Measurements from ENCODE around the gene TMIGD2.

Gene TMIGD2

DNA sequence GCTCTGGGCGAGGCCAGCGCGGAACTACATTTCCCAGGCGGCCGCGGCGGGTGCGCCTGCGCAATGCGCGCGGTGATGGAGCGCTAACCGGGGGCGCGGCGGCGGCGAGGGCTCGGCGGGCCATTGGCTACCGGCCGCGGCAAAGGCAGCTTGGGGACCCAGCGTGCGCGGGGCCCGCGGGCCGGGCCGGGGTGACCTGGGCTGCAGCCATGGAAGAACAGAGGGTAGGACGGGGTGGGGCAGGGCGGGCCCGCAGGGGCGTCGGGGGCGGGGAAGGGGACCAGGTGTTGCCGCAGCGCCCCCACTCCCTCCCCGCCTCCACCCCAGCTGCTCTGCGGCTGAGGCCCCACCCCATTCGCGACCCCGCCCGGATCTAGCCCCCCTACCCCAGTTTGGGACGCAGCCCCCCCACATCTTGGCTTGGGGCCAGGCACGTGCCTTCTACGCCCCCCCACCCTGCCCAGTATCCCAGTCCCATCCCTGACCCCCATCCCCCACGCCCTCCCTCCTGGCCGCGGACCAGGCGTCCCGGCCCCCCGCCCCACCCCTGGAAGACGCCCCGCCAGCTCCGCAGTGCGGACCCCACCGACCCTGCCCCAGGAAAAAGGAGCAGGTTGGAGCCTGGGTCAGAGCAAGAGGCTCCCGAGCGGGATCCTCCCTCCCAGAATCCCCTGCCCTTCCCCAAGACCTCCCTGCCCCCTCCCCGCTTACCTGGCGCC, 2.5 kb upstream of the TMIGD2 start, which contains the start of gene FSD1:
TSS of gene FSD1 (plus strand) at position 61 of the 719 bp plus-strand sequence. CDS start at position 210, 149 bp downstream.
- TF ChIP-seq TEAD4 (IDR thresholded peaks at IDR 0.05) (no peak), TAF1 (IDR thresholded peaks at IDR 0.05; ENCODE audit: low read depth) (peak; percentile 27; the same call in 1 of the 2 replicates), NFIC (IDR thresholded peaks at IDR 0.05) (peak; percentile 32; the same call in 1 of the 2 replicates), EP300 (IDR thresholded peaks at IDR 0.05; ENCODE audit: borderline replicate concordance) (no peak), EGR1 (IDR thresholded peaks at IDR 0.05) (0 out of 2 replicates have a peak, but pooled peaks have one; percentile 8), ZBTB7A (IDR thresholded peaks at IDR 0.05; ENCODE audit: low read depth) (0 out of 2 replicates have a peak, but pooled peaks have one; percentile 20)
- TF ChIP-seq, protein P1, sequence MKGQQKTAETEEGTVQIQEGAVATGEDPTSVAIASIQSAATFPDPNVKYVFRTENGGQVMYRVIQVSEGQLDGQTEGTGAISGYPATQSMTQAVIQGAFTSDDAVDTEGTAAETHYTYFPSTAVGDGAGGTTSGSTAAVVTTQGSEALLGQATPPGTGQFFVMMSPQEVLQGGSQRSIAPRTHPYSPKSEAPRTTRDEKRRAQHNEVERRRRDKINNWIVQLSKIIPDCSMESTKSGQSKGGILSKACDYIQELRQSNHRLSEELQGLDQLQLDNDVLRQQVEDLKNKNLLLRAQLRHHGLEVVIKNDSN (IDR thresholded peaks at IDR 0.05), result no peak
- TF ChIP-seq, protein P2, sequence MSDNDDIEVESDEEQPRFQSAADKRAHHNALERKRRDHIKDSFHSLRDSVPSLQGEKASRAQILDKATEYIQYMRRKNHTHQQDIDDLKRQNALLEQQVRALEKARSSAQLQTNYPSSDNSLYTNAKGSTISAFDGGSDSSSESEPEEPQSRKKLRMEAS (IDR thresholded peaks at IDR 0.05), result peak; percentile 49; the same call in 1 of the 2 replicates

DNA sequence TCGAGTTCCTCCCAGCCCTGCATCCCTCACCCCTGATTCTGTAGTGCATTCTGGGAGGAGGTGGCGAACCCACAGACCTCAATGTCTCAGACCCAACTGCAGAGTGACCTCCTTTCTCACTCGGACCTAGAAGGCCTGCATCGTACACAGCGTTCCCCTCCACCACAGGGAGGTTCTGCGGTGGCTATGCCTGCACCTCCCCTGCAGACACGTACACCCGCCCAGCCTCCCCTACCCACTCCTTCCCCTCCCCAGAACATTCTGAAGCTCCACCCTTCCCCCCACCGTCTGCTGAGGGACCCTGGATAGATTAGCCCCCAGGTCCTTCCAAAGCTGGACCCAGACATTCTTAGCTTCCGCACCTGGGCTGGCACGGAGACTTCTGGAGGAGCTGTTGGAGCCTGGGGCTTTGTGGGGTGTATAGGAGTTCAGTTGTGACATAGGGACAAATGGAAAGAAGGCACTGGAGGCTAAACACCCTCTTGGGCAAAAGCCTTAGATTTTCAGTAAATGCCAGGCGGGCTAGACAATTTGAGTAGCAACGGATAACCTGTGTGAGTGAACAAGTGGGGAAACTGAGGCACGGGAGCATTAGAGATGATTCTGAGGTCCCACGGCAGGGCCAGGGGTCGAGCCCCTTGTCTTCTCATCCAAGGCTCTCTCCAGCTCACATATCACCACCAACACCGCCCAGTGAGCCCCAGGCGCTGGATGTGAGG, 1.8 kb upstream of the TMIGD2 start:
- no peak for TF ChIP-seq TCF12 (IDR thresholded peaks at IDR 0.05; ENCODE audit: low read depth)
- TF ChIP-seq CEBPB (IDR thresholded peaks at IDR 0.05), result no peak
- TF ChIP-seq TEAD4 (IDR thresholded peaks at IDR 0.05), result no peak
- TF ChIP-seq CREB1 (IDR thresholded peaks at IDR 0.05; ENCODE audit: low read depth), result no peak
- TF ChIP-seq EGR1 (IDR thresholded peaks at IDR 0.05), result no peak
- no peak for TF ChIP-seq FOXM1 (IDR thresholded peaks at IDR 0.05; ENCODE audit: borderline replicate concordance, low read depth)
- TF ChIP-seq, protein P3, sequence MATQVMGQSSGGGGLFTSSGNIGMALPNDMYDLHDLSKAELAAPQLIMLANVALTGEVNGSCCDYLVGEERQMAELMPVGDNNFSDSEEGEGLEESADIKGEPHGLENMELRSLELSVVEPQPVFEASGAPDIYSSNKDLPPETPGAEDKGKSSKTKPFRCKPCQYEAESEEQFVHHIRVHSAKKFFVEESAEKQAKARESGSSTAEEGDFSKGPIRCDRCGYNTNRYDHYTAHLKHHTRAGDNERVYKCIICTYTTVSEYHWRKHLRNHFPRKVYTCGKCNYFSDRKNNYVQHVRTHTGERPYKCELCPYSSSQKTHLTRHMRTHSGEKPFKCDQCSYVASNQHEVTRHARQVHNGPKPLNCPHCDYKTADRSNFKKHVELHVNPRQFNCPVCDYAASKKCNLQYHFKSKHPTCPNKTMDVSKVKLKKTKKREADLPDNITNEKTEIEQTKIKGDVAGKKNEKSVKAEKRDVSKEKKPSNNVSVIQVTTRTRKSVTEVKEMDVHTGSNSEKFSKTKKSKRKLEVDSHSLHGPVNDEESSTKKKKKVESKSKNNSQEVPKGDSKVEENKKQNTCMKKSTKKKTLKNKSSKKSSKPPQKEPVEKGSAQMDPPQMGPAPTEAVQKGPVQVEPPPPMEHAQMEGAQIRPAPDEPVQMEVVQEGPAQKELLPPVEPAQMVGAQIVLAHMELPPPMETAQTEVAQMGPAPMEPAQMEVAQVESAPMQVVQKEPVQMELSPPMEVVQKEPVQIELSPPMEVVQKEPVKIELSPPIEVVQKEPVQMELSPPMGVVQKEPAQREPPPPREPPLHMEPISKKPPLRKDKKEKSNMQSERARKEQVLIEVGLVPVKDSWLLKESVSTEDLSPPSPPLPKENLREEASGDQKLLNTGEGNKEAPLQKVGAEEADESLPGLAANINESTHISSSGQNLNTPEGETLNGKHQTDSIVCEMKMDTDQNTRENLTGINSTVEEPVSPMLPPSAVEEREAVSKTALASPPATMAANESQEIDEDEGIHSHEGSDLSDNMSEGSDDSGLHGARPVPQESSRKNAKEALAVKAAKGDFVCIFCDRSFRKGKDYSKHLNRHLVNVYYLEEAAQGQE (IDR thresholded peaks at IDR 0.05; ENCODE audit: low read depth), result no peak
- no peak for TF ChIP-seq RAD21 (IDR thresholded peaks at IDR 0.05; ENCODE audit: low read depth)
- TF ChIP-seq, protein P1 (IDR thresholded peaks at IDR 0.05), result no peak
- no peak for TF ChIP-seq EP300 (IDR thresholded peaks at IDR 0.05; ENCODE audit: borderline replicate concordance)
- no peak for TF ChIP-seq TAF1 (IDR thresholded peaks at IDR 0.05; ENCODE audit: low read depth)
- TF ChIP-seq ZBTB7A (IDR thresholded peaks at IDR 0.05; ENCODE audit: low read depth), result no peak

DNA sequence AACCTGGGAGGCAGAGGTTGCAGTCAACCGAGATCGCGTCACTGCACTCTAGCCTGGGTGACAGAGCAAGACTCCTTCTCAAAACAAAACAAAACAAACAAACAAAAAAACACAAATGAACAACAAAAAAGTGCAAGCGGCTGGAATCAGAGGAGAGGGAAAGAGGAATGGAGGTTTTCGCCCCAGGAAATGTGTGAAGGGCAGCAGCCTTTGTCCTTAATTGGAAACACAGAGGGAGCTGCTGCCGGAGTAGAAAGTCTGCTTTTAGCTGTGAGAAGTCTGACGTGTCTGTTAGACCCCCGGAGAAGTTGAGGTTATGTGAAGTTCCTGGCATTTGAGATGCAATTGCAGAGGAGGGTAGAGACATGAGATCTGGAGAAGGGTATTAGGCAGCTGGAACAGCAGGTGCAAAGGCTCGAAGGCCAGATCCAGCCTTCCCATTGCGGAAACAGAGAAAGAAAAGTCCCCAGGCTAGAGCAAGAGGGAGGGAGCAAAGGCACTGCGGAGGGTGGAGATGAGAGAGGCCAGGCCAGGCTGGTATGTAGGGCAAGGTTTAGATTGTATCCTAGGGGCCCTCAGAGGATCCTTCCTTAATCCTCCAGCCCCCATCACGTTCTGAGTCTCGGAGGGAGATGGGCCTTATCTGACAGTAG, 473 bp downstream of the TMIGD2 start:
- TF ChIP-seq RAD21 (IDR thresholded peaks at IDR 0.05; ENCODE audit: low read depth) (no peak), TEAD4 (IDR thresholded peaks at IDR 0.05) (no peak), TCF12 (IDR thresholded peaks at IDR 0.05; ENCODE audit: low read depth) (no peak), NFIC (IDR thresholded peaks at IDR 0.05) (no peak), CREB1 (IDR thresholded peaks at IDR 0.05; ENCODE audit: low read depth) (no peak)
- TF ChIP-seq, protein P2 (IDR thresholded peaks at IDR 0.05), result no peak
- TF ChIP-seq, protein P3 (IDR thresholded peaks at IDR 0.05; ENCODE audit: low read depth), result no peak

DNA sequence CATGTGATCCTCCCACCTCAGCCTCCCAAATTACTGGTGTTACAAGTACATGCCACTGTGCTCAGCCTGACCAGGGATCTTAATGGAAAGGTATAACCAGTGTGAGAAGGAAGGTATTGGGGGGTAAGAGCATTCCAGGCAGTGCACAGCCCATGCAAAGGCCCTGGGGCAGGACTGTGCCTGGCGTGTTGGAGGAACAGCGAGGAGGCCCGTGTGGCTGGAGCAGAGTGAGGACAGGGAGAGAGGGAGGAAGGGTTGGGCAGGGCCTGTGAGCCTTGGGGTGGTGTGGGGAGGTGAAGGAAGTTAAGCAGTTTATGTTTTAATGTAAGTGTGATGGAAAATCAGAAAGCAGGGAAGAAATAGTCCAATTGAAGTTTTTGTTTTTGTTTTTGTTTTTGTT, 1.6 kb downstream of the TMIGD2 start:
- TF ChIP-seq CEBPB (IDR thresholded peaks at IDR 0.05) (no peak), TEAD4 (IDR thresholded peaks at IDR 0.05) (no peak), EP300 (IDR thresholded peaks at IDR 0.05; ENCODE audit: borderline replicate concordance) (no peak)
- TF ChIP-seq, protein P3 (IDR thresholded peaks at IDR 0.05; ENCODE audit: low read depth), result no peak
- TF ChIP-seq, protein P1 (IDR thresholded peaks at IDR 0.05), result no peak

All from Ishikawa (cell line).